H1 (cell line): ENCODE results near the gene MCC.

ENCODE experiments used
- CBX8 ChIP-seq: fragments of 300-800, 300-1000 bp; sonication (generic); IDR thresholded peaks from 2 replicates; pipeline ENCODE4 v1.7.1; 2016; ENCODE audit warnings: low read depth, low read length, borderline replicate concordance
- CEBPB ChIP-seq: IDR thresholded peaks from 2 replicates; pipeline ENCODE4 v1.6.1; 2012; ENCODE audit warnings: low read depth, low read length
- CREB1 ChIP-seq: IDR thresholded peaks from 2 replicates; pipeline ENCODE4 v1.6.1; 2012; ENCODE audit warnings: inconsistent platforms
- CTCF ChIP-seq, 3 experiments: IDR thresholded peaks; 1 replicate in 2 of 3; 2 replicates in 1 of 3; pipeline versions ENCODE4 v1.5.1 to v1.6.1; 2011; ENCODE audit warnings: low read length in 3 of 3, mild to moderate bottlenecking in 3 of 3, inconsistent platforms in 2 of 3, low read depth in 1 of 3, moderate library complexity in 1 of 3; ENCODE audit not compliant: insufficient read depth in 1 of 3; ENCODE audit errors: control extremely low read depth in 1 of 3
- HDAC2 ChIP-seq, 2 experiments: fragments of 300-600 bp in 1 of 2; sonication (generic) in 1 of 2; IDR thresholded peaks; 2 replicates each; pipeline ENCODE4 v1.6.1; 2011 to 2012; ENCODE audit warnings: low read depth in 2 of 2, low read length in 2 of 2, mild to moderate bottlenecking in 2 of 2, moderate library complexity in 2 of 2, borderline replicate concordance in 1 of 2, inconsistent platforms in 1 of 2
- MAX ChIP-seq: IDR thresholded peaks from 2 replicates; pipeline ENCODE4 v1.6.1; 2012; ENCODE audit warnings: inconsistent platforms
- PHF8 ChIP-seq: fragments of 200-600 bp; sonication (generic); conservative IDR thresholded peaks from 2 replicates; pipeline ENCODE4 v1.7.1; 2012; ENCODE audit warnings: low read depth, mild to moderate bottlenecking, inconsistent platforms, low read length, moderate library complexity
- POLR2A ChIP-seq, 2 experiments: IDR thresholded peaks; 1 replicate in 1 of 2; 2 replicates in 1 of 2; pipeline ENCODE4 v1.6.1; 2011; ENCODE audit warnings: low read depth in 2 of 2, low read length in 2 of 2, mild to moderate bottlenecking in 2 of 2; ENCODE audit errors: control extremely low read depth in 1 of 2
- POLR2AphosphoS5 ChIP-seq: IDR thresholded peaks from 2 replicates; pipeline ENCODE4 v1.6.1; 2011; ENCODE audit warnings: low read depth, low read length
- TBP ChIP-seq: IDR thresholded peaks from 2 replicates; pipeline ENCODE4 v1.6.1; 2011; ENCODE audit warnings: low read depth, low read length, improper control_type of control experiment
- TEAD4 ChIP-seq: IDR thresholded peaks from 2 replicates; pipeline ENCODE4 v1.6.1; 2012; ENCODE audit warnings: low read depth, low read length, inconsistent platforms, mixed read lengths

DNA sequence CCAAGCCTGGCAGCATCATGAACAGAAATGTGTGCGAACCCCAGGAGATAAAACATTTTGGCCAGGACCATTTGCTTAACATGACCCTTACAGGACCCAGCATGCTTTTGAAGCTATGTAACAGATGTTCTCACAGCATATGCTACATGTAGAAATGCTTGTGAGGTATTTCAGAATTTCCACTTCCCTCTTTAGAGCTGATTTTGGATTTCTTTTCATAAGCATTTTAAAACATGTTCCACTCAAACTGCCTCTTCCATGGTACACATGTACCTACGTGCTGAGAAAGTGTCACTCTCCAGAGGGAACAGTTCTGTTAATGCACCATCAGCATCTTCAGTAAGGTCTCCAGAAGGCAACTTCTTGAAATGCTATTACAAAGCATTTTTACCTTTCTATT is 37.8 kb downstream of the MCC start:
- TF ChIP-seq CREB1 (no peak), CEBPB (no peak), CTCF (IDR thresholded peaks at IDR 0.05; ENCODE audit: control extremely low read depth in 1 of 3, insufficient read depth in 1 of 3, low read depth in 1 of 3, low read length in 3 of 3) (no peak), MAX (no peak), CBX8 (no peak), PHF8 (no peak), POLR2A (IDR thresholded peaks at IDR 0.05; ENCODE audit: control extremely low read depth in 1 of 2, low read depth in 2 of 2, low read length in 2 of 2) (no peak), HDAC2 (IDR thresholded peaks at IDR 0.05; ENCODE audit: borderline replicate concordance in 1 of 2, low read depth in 2 of 2, low read length in 2 of 2) (no peak), TBP (no peak), POLR2AphosphoS5 (no peak), TEAD4 (no peak)
